Stimulated activated naive CD4-positive, alpha-beta T cell treated with Interleukin-2 at 50 U/mL for 16 hours (primary cell): ENCODE measurements around the gene WDFY4.

Experiments used
- DNase-seq: peaks from one replicate; lab custom pipeline; 2025; lab: John Stamatoyannopoulos, UW

The WDFY4 gene

DNA sequence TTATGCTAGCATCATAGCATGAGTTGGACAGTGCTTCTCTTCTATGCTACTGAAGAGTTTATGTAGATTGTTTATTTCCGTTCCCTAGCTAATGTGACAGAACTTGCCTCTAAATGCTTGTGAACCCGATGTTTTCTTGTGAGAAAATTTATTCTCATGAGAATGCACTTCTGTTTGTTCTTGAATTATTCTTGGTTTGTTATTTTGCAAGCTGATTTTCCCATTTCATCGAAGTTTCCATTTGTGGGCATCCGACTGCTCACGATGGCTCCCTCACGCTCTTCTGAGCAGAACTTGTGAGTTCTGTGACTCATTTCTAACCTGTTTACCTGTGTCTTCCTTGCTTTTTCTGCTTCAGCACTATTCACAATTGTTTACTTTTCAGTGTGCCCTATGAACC, 59.9 kb downstream of the WDFY4 start:
- DNase-seq: no peak

DNA sequence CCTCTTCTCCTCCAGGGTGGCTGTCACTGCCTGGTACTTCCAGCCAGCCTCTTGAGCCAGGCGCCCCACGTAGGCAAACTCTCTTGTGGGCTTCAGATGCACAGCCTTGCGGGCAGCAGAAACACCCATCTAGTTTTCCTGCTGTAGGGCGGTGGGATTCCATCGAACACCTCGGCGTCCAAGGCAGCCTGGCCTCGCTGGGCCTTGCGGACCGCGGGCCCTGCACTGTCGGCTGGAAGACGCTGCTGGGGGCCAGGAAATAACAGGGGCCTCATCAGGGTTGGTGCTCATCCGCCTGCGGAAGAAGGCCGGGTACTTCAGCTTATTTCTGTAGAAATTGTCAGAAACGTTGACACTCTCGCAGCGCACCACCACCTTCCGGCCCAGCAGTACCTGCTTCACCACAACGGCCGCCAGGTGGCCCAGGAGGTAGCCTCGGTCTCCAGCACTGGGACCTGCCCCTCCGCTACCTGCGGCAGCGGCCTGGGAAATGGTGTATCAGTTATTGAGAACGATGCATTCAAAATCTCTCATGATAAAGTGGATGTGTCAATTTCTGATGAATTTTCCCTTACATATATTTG, 61.1 kb downstream of the WDFY4 start:
- DNase-seq: no peak

- DNase-seq: no peak
These were observed 63.9 kb downstream of the WDFY4 start for GRCh38 chr10:48748573-48748972.

DNA sequence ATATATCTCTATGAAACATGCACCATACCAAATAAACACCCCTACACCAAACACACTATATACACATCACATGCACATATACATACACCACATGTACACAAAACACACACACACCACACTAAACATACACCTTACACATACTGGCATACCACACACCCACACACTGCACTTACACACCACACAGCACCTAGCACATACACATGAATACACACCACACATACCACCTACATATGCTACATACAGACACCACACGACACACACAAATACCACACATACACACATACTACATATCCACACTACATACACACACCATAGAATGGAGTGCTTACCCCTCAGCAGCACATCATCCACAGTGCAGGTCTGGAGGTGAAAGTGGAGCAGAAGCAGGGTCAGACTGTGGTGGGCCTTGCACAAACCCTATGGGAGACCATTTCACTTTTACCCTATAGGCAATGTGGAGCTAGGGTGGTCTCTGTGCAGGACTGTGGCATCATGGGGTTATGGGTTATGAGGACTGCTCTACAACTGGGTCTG, 64.6 kb downstream of the WDFY4 start:
- DNase-seq: no peak

DNA sequence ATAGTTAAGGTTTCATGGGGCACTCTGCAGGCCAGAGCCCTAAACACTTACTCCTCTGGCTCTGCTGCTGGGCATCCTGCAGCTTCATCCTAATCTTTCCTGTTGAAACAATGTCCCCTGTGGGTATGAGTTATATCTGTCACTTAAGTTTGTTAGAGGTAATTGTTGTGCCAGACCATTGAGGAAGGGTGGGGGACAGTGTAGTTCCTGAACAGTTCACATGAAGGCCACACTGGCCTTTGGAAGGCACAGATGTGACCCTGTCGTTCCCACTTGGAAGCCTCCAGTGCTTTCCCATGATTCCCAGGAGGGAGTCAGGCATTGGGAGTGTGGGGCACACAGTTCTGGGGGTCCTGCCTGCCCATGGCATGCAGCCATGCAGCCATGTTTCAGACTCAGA, 65.3 kb downstream of the WDFY4 start:
- DNase-seq: no peak

- no peak for DNase-seq
These were observed 66.3 kb downstream of the WDFY4 start for GRCh38 chr10:48750991-48751390.

GRCh38 chr10:48751730-48752129, 67.1 kb downstream of the WDFY4 start:
- DNase-seq: no peak

DNA sequence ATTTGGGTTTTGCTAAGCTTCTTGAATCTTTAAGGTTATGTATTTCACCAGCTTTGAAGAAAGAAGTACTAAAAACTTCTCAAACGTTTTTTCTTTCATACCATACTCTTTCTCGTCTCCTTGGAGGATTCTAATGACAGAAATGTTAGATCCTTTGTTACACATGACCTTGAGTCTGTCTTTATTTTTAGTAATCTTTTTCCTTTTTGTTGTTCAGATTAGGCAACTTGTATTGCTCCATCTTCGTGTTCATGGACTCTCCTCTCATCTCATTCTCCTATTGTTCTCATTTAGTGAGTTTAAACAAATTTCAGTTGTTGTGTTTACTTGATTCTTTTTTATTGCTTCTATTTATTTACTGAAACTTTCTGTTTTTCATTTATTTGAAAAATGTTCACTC, 73.7 kb downstream of the WDFY4 start:
- no peak for DNase-seq

- DNase-seq: no peak
These were observed 74.6 kb downstream of the WDFY4 start for GRCh38 chr10:48759113-48759901.

DNA sequence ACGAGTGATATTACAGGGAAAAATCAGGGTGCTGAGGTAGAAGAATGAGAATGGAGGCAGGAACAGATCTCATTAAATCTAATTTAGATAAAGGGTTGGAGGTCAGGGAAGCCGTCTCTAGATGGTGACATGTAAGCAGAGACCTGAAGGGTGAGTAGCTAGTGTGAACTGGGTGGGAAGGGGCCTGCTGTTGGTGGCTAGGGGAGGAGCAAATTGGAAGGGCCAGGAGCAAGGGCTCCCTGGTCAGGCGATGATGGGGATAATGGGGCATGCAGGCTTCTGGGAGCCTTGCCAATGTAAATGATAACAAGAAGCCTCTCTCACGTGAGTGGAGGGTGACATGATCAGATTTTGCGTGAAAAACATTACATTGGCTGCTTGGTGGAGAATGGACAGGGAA, 76.3 kb downstream of the WDFY4 start:
- DNase-seq: no peak

- DNase-seq: no peak
These were observed 77.7 kb downstream of the WDFY4 start for GRCh38 chr10:48762064-48763042.

DNA sequence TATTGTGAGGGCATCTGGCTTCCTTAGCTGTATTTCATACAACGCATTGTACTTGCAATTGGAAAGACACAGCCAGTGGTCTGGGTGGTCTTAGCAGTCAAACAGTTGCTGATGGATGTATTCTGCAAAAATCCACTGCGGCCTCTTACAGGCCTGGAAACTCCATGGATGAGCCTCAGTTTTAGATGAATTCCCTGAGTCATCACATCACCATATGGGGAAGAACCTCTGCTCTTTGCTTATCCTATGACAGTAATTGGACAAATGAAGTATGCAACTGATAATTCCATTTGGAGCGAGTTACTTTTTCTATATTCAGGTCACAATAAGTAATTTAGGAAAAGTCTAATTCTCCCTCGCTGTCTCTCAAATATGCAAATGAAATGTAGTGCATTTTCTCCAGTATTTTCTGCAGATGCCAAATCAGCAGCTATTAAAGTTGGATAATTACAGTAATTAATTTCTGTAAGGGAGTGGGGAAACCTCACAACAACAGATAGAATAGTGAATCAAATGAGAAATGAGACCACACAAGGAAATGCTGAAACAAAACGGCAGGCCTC, 78.8 kb downstream of the WDFY4 start:
- no peak for DNase-seq

DNA sequence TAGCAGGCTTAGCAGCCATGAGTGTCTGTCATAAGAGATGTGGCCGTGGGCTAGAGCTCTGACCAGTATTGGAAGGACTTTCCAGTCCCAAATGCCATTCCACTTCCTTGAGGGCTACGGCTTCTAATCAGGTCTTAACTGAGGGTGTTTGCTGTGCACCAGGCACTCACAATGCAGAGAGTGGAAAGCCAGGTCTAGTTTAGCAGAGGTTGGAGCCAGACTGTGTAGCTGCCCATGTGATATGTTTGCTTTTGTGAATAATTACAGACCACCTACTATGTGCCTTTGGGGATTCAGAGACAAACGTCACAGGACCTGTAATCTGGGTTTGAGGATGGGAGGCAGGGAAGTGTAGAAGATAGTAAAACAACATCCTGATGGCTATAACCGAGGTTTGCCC, 79.8 kb downstream of the WDFY4 start:
- no peak for DNase-seq

- no peak for DNase-seq
These were observed 80.4 kb downstream of the WDFY4 start for GRCh38 chr10:48765039-48765438.

DNA sequence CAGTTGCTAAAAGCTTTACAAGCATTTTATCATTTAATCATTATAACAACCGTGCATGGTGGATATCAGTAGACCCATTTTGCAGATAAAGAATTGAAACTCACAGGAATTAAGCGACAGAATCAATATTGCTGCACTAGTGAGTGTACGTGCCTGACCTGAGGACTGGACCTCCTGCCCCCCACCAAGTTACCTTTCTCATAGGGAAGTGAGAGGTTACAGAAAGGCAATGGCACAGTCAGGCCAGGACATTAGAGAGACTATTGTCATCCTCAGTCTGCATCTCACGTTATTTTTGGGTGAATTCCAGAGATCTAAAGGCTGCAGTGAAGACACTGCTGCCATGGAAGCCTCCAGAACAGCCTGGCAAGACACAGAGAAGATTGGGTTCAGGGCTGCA, 80.9 kb downstream of the WDFY4 start:
- DNase-seq: no peak

GRCh38 chr10:48767373-48768143, 82.9 kb downstream of the WDFY4 start:
- no peak for DNase-seq

- no peak for DNase-seq
These were observed 83.6 kb downstream of the WDFY4 start for GRCh38 chr10:48768144-48768766.

- DNase-seq: no peak
These were observed 84.3 kb downstream of the WDFY4 start for GRCh38 chr10:48768926-48769325.

DNA sequence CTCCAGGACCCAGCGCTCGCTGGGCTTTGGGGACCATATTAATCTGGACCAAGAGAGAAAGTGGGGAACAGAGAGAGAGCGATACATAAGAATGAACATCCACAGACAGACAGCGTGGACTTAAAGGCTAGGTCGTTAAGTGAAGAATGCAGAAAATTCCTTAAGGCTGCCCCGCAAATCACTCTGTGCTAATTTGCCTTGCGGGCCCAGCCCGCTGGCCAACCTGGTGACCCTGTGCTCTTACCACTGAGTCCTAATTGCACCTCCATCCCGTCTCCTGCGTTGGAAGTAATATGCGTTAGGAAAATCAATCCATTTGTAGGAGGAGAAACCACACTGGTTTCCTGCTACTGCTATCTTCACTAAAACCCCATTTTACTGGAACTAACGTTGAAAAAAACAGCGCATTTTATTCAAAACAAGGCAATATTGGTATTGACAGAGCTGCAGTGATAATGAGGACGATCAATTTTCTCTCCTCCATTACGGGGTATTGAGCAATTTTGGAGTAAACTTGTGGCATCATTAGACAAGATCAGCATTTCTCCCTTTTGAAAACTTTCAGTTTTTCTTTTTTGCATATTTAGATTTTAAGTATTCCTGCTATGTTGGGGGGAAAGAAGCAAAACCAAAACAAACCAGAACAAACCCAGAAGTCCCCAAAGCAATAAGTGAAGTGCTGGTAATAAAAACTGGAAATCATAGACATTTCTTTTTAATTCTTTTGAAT, 85.2 kb downstream of the WDFY4 start:
- no peak for DNase-seq

DNA sequence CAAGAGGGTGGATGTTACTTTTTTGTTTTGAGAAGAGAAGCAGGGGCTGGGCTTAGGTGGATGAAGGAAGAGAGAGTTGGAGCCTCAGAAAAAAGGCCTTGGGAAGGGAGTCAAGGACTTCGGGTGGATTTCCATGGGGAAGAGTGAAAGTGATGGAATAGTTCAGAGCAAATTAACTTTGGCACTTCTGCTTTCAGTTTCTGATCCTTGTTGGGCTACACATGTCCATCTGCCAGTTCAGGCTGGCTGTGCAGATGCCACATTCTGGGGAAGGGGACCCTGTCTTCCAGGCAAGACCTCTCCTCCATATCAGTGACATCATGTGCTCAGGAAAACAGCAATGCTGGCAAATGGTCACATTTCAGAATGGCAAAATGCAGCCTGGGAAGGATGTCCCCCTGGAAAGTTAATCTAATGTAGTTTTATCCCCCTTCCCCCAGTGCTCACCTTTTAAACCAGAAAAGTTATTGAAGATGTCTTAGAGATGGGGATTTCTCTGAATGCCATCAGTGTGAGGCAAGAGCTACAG, 86.0 kb downstream of the WDFY4 start:
- DNase-seq: no peak
